Gastrocnemius medialis (tissue), 4 donors: ENCODE data around the gene NRXN2. TPM values are rescaled to one million over a fixed set of nuclear protein-coding genes. Genes with fewer than 3 reads are reported as not detected.

Source experiments
- ATAC-seq, 2 donors: fragments of 150-250 bp; one replicate each; pipeline ENCODE4 v1.9.1; 2016
- DNase-seq, 2 donors: peaks; one replicate each; pipeline ENCODE4 v3.0.0-alpha.2; 2019
- H3K27ac ChIP-seq, 4 donors: fragments of 200-600 bp; sonication (generic); 1 replicate in 1 of 4; 2 replicates in 3 of 4; pipeline ENCODE4 v1.5.1; 2016 to 2018; ENCODE audit warnings: mild to moderate bottlenecking in 2 of 4, moderate library complexity in 1 of 4
- H3K27me3 ChIP-seq, 3 donors: fragments of 200-600 bp; sonication (generic) in 2 of 3; 1 replicate in 1 of 3; 2 replicates in 2 of 3; pipeline versions ENCODE4 v1.5.1 to v1.6.0; 2016 to 2019; ENCODE audit warnings: mild to moderate bottlenecking in 1 of 3, moderate library complexity in 1 of 3
- H3K36me3 ChIP-seq, 2 donors: fragments of 200-600 bp; sonication (generic) in 1 of 2; one replicate each; pipeline ENCODE4 v1.5.1; 2017 to 2018
- H3K4me1 ChIP-seq, 2 donors: fragments of 200-600 bp; sonication (generic) in 1 of 2; one replicate each; pipeline ENCODE4 v1.5.1; 2016 to 2017; ENCODE audit warnings: mild to moderate bottlenecking in 2 of 2
- H3K4me3 ChIP-seq, 4 donors: fragments of 200-600 bp; sonication (generic) in 3 of 4; 1 replicate in 1 of 4; 2 replicates in 3 of 4; pipeline ENCODE4 v1.5.1; 2016 to 2019; ENCODE audit warnings: mild to moderate bottlenecking in 2 of 4
- H3K9me3 ChIP-seq, 3 donors: fragments of 200-600 bp; sonication (generic) in 2 of 3; 1 replicate in 1 of 3; 2 replicates in 2 of 3; pipeline ENCODE4 v1.5.1; 2016 to 2019
- CTCF ChIP-seq, 5 experiments: fragments of 450-650 bp in 3 of 5; fragments of 200-600 bp in 2 of 5; sonication (generic) in 2 of 5; IDR thresholded peaks in 4 of 5; conservative IDR thresholded peaks in 1 of 5; 1 replicate in 4 of 5; 2 replicates in 1 of 5; pipeline ENCODE4 v1.5.1; 2016 to 2019; ENCODE audit warnings: antibody characterized with exemption in 5 of 5, mild to moderate bottlenecking in 3 of 5, moderate library complexity in 3 of 5
- POLR2A ChIP-seq, 2 donors: fragments of 450-650 bp; IDR thresholded peaks; one replicate each; pipeline ENCODE4 v1.6.1; 2017; ENCODE audit warnings: antibody characterized with exemption in 2 of 2, mild to moderate bottlenecking in 2 of 2, moderate library complexity in 2 of 2
- in situ Hi-C, 4 donors: fragments of 200-750 bp; cut with MboI; loops; one replicate each; pipeline versions ENCODE4 v1.15.0 to v1.8.0; 2017; ENCODE audit warnings: low sequenced_read_pairs in 4 of 4
- intact Hi-C: fragments of 100-400 bp; cut with DNase I; formaldehyde crosslinking; loops from one replicate; pipeline ENCODE4 v1.15.1; 2023; ENCODE audit warnings: low total_unique reads
- total RNA-seq, 4 donors: library from RNA; depleted of rRNA; stranded (reverse); fragments of >200 nt; gene quantifications; one replicate each; pipeline versions ENCODE4 v1.1.0 to v1.2.3, GENCODE V29; 2016

Gene NRXN2
- total RNA-seq, 4 donors from 2014 or later, result 0.15 to 6.2 (median 1.8) TPM

GRCh38 chr11:64627371-64627770 lies 95.6 kb downstream of the NRXN2 start:
- no peaks in the 10 kb centered on the region for H3K36me3 ChIP-seq

DNA sequence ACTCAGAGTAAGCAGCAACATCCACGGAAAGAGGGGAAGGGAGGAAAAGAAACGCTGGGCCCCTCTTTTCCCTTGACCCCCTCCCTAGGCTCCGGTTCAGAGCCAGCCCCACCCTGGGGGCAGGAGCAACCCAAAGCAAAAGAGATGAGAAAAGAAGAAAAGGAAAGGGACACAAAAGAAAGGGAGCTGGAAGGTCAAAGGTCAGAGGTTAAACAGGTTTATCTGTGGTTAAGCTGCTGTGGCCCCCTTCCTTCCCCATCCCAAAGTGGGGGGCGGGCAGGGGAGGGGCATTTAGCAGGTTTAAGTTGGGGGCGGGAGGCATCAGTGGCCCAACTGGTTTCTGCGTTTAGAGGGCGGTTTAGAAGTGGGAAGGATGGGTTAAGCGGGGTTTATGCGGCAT lies 96.4 kb downstream of the NRXN2 start:
- no peaks in the 10 kb centered on the region for H3K36me3 ChIP-seq

More at GRCh38 chr11:64627371-64627770, 95.6 kb downstream of the NRXN2 start:
- no peak for DNase-seq
- Histone ChIP-seq H3K27me3 (peaks cover 0 to 7% (median 3%) of the 10 kb centered on the region in 3 donors), H3K27ac (no peak overlapping the region), H3K9me3 (no peaks in the 10 kb centered on the region), H3K4me3 (no peak overlapping the region), H3K4me1 (no peaks in the 10 kb centered on the region)
- ATAC-seq, result no peak
- in situ Hi-C loops, result no loop called here
- no peak for TF ChIP-seq CTCF (IDR thresholded peaks at IDR 0.05 in 4 of 5, conservative IDR thresholded peaks at IDR 0.05 in 1 of 5)
- TF ChIP-seq POLR2A (IDR thresholded peaks at IDR 0.05), result no peak
- intact Hi-C loops, result no loop called here

DNA sequence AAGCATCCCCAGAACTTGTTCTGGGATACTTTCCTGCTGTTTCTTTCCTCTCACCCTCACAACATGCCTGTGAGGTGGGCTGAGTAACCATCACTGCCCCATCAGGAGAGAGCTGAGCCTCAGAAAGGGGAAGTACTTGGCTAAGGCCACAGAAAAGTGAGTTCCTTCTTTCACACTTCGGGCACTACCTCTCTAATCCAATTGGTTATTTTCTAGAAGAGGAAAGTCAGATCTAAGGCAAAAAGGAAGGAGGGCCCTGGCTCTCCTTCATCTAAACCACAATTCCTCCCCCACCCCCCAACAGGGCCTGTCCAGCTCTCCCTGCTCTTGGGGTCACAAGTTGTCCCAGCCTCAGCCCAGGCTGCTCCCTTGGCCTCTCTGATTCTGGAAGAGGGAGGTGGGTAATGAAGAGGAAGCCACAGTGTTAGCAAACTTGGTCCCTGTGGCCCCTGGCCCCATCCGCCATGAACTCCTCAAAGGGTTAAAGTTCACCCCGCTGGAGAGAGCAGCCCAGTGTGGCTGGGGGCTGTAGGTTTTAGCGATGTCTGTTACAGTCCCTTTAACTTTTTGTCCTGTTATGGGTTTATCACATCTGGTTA lies 98.0 kb downstream of the NRXN2 start:
- H3K27me3 ChIP-seq, result peaks cover 0 to under 1% (median 0%) of the 10 kb centered on the region in 3 donors
- in situ Hi-C loops (no loop called here), intact Hi-C loops (no loop called here)
- H3K9me3 ChIP-seq, result no peaks in the 10 kb centered on the region
- H3K27ac ChIP-seq, result no peak overlapping the region
- DNase-seq (no peak), ATAC-seq (no peak)
- H3K4me1 ChIP-seq, result peaks cover 0 to 3% of the 10 kb centered on the region in 2 donors
- no peak overlapping the region for H3K4me3 ChIP-seq
- TF ChIP-seq CTCF (IDR thresholded peaks at IDR 0.05 in 4 of 5, conservative IDR thresholded peaks at IDR 0.05 in 1 of 5), result no peak
- no peak for TF ChIP-seq POLR2A (IDR thresholded peaks at IDR 0.05)
- no peaks in the 10 kb centered on the region for H3K36me3 ChIP-seq

More for the DNA sequence above, 96.4 kb downstream of the NRXN2 start:
- ATAC-seq (no peak), DNase-seq (no peak)
- Histone ChIP-seq H3K9me3 (no peaks in the 10 kb centered on the region), H3K4me1 (no peaks in the 10 kb centered on the region), H3K27me3 (peaks cover 0 to 7% (median 3%) of the 10 kb centered on the region in 3 donors), H3K27ac (no peak overlapping the region), H3K4me3 (no peak overlapping the region)
- TF ChIP-seq POLR2A (IDR thresholded peaks at IDR 0.05), result no peak
- no peak for TF ChIP-seq CTCF (IDR thresholded peaks at IDR 0.05 in 4 of 5, conservative IDR thresholded peaks at IDR 0.05 in 1 of 5)
- intact Hi-C loops (no loop called here), in situ Hi-C loops (no loop called here)

DNA sequence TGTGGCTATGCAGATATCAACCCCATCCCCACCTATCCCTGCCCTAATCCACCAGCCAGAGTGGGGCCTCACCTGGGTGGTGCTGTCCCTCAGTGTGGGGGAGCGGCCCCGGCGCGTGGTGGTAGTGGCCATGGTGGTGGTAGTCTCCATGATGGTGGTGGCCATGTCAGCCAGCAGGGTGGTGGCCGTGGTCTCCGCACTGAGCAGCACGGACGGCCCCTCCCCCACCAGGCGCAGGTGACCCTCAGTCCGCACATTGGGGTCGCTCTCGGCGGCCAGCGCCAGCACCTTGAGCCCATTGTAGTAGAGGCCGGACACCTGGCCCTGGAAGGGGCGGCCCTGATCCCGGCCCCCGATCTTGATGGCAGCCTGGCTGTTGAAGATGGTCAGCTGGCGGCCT lies 100.3 kb downstream of the NRXN2 start:
- peaks cover 0 to 3% of the 10 kb centered on the region in 2 donors for H3K4me1 ChIP-seq
- H3K27ac ChIP-seq, result no peak overlapping the region
- H3K27me3 ChIP-seq, result no peaks in the 10 kb centered on the region
- no peak for DNase-seq
- H3K4me3 ChIP-seq, result no peak overlapping the region
- no peak for ATAC-seq
- in situ Hi-C loops, result no loop called here
- H3K36me3 ChIP-seq, result no peaks in the 10 kb centered on the region
- no peak for TF ChIP-seq POLR2A (IDR thresholded peaks at IDR 0.05)
- TF ChIP-seq CTCF (IDR thresholded peaks at IDR 0.05 in 4 of 5, conservative IDR thresholded peaks at IDR 0.05 in 1 of 5), result no peak
- no peaks in the 10 kb centered on the region for H3K9me3 ChIP-seq
- intact Hi-C loops, result no loop called here
